GM19438 (cell line): ENCODE measurements around the gene METTL21C.

Experiments used
- ATAC-seq: cut with Tn5 transposase; IDR thresholded peaks from one replicate; pipeline ENCODE4 v1.9.1; 2021; ENCODE audit warnings: low read depth; ENCODE audit not compliant: unreplicated experiment

Gene METTL21C

GRCh38 chr13:102694937-102695336 lies at the start of gene METTL21C:
TSS of gene METTL21C (minus strand) at chr13:102695044. CDS start at chr13:102694498, 546 bp downstream.
- ATAC-seq, result no peak

GRCh38 chr13:102742506-102742905 lies 47.7 kb upstream of the METTL21C start:
- no peak for ATAC-seq

- no peak for ATAC-seq
Measured at GRCh38 chr13:102742101-102742500, 47.3 kb upstream of the METTL21C start.

GRCh38 chr13:102729560-102730270 lies 34.9 kb upstream of the METTL21C start:
- no peak for ATAC-seq

- no peak for ATAC-seq
Measured at GRCh38 chr13:102726430-102726829, 31.6 kb upstream of the METTL21C start.

- ATAC-seq, result no peak
Measured at GRCh38 chr13:102724923-102725322, 30.1 kb upstream of the METTL21C start.

GRCh38 chr13:102721800-102722231 lies 27.0 kb upstream of the METTL21C start:
- no peak for ATAC-seq

- ATAC-seq, result no peak
Measured at GRCh38 chr13:102718746-102719145, 23.9 kb upstream of the METTL21C start.

GRCh38 chr13:102715447-102715846 lies 20.6 kb upstream of the METTL21C start:
- no peak for ATAC-seq

GRCh38 chr13:102710261-102710679 lies 15.4 kb upstream of the METTL21C start:
- no peak for ATAC-seq

- ATAC-seq, result no peak
Measured at GRCh38 chr13:102709536-102709935, 14.7 kb upstream of the METTL21C start.

GRCh38 chr13:102708991-102709390 lies 14.1 kb upstream of the METTL21C start:
- ATAC-seq, result no peak

- no peak for ATAC-seq
Measured at GRCh38 chr13:102708211-102708610, 13.4 kb upstream of the METTL21C start.

- ATAC-seq, result no peak
Measured at GRCh38 chr13:102707467-102707866, 12.6 kb upstream of the METTL21C start.

GRCh38 chr13:102704238-102705058 lies 9.6 kb upstream of the METTL21C start:
- no peak for ATAC-seq

- no peak for ATAC-seq
Measured at GRCh38 chr13:102703726-102704035, 8.8 kb upstream of the METTL21C start.

- no peak for ATAC-seq
Measured at GRCh38 chr13:102702965-102703725, 8.3 kb upstream of the METTL21C start.

- ATAC-seq, result no peak
Measured at GRCh38 chr13:102701331-102701730, 6.5 kb upstream of the METTL21C start.

- no peak for ATAC-seq
Measured at GRCh38 chr13:102700088-102701031, 5.5 kb upstream of the METTL21C start.

GRCh38 chr13:102699504-102699903 lies 4.7 kb upstream of the METTL21C start:
- ATAC-seq, result no peak
